HG03575 (cell line): ENCODE data around the gene SARS1.

Experiments
- ATAC-seq: cut with Tn5 transposase; IDR thresholded peaks from one replicate; pipeline ENCODE4 v1.9.1; 2021; ENCODE audit not compliant: unreplicated experiment, insufficient number of reproducible peaks, low FRiP score; ENCODE audit errors: extremely low read depth

SARS1 gene

GRCh38 chr1:109246141-109246551, 32.4 kb downstream of the SARS1 start:
- ATAC-seq = no peak

- no peak for ATAC-seq
These were observed 34.0 kb downstream of the SARS1 start for GRCh38 chr1:109247401-109248365.

- ATAC-seq = no peak
These were observed 34.7 kb downstream of the SARS1 start for GRCh38 chr1:109248444-109248796.

GRCh38 chr1:109248797-109249629, 35.3 kb downstream of the SARS1 start, which contains the start of gene CELSR2:
TSS of gene CELSR2 (plus strand) at chr1:109249539. CDS start at chr1:109250080, 541 bp downstream.
- no peak for ATAC-seq

- ATAC-seq = no peak
These were observed 36.1 kb downstream of the SARS1 start for GRCh38 chr1:109249654-109250401.

- ATAC-seq = no peak
These were observed 36.9 kb downstream of the SARS1 start for GRCh38 chr1:109250454-109251276.

- no peak for ATAC-seq
These were observed 37.8 kb downstream of the SARS1 start for GRCh38 chr1:109251277-109252166.

GRCh38 chr1:109252167-109252892, 38.6 kb downstream of the SARS1 start:
- ATAC-seq = no peak

GRCh38 chr1:109252893-109253802, 39.4 kb downstream of the SARS1 start:
- no peak for ATAC-seq

- ATAC-seq = no peak
These were observed 40.3 kb downstream of the SARS1 start for GRCh38 chr1:109253803-109254620.

GRCh38 chr1:109254621-109255096, 40.9 kb downstream of the SARS1 start:
- ATAC-seq = no peak

GRCh38 chr1:109255097-109255651, 41.5 kb downstream of the SARS1 start:
- no peak for ATAC-seq

- no peak for ATAC-seq
These were observed 42.0 kb downstream of the SARS1 start for GRCh38 chr1:109255678-109256077.

GRCh38 chr1:109256085-109256484, 42.4 kb downstream of the SARS1 start:
- ATAC-seq = no peak
